ENCODE measurements around the gene PLAAT1.
A peak's percentile ranks its signal among the peaks of the same experiment; 100 is the strongest.

The PLAAT1 gene

GRCh38 chr3:193229851-193230420 lies 11.1 kb upstream of the PLAAT1 start:
- DNase-seq, result no peak
- no peaks in the 10 kb centered on the region for H3K9me3 Mint-ChIP-seq
- H3K4me1 Mint-ChIP-seq, result peaks cover 8% of the 10 kb centered on the region
- H3K4me3 Mint-ChIP-seq, result no peak overlapping the region
- H3K27me3 Mint-ChIP-seq (ENCODE audit: low read depth, poor library complexity), result peaks cover 17% of the 10 kb centered on the region
- no peak overlapping the region for H3K27ac Mint-ChIP-seq
- no peaks in the 10 kb centered on the region for H3K36me3 Mint-ChIP-seq (ENCODE audit: low read depth)
- TF ChIP-seq CTCF (IDR thresholded peaks at IDR 0.05), result no peak

GRCh38 chr3:193230610-193231009 lies 10.4 kb upstream of the PLAAT1 start:
- H3K4me1 Mint-ChIP-seq, result peaks cover 4% of the 10 kb centered on the region
- no peak overlapping the region for H3K4me3 Mint-ChIP-seq
- H3K27me3 Mint-ChIP-seq (ENCODE audit: low read depth, poor library complexity), result peaks cover 13% of the 10 kb centered on the region
- no peak for TF ChIP-seq CTCF (IDR thresholded peaks at IDR 0.05)
- H3K27ac Mint-ChIP-seq, result no peak overlapping the region
- no peaks in the 10 kb centered on the region for H3K36me3 Mint-ChIP-seq (ENCODE audit: low read depth)
- DNase-seq, result no peak
- no peaks in the 10 kb centered on the region for H3K9me3 Mint-ChIP-seq

GRCh38 chr3:193231201-193231600 lies 9.8 kb upstream of the PLAAT1 start:
- no peak for DNase-seq
- no peak overlapping the region for H3K27ac Mint-ChIP-seq
- H3K4me1 Mint-ChIP-seq, result peaks cover 4% of the 10 kb centered on the region
- H3K4me3 Mint-ChIP-seq, result no peak overlapping the region
- H3K27me3 Mint-ChIP-seq (ENCODE audit: low read depth, poor library complexity), result peaks cover 13% of the 10 kb centered on the region
- no peak for TF ChIP-seq CTCF (IDR thresholded peaks at IDR 0.05)
- no peaks in the 10 kb centered on the region for H3K36me3 Mint-ChIP-seq (ENCODE audit: low read depth)
- H3K9me3 Mint-ChIP-seq, result no peaks in the 10 kb centered on the region

GRCh38 chr3:193236599-193236998 lies 4.4 kb upstream of the PLAAT1 start:
- Mint-ChIP-seq H3K27me3 (ENCODE audit: low read depth, poor library complexity) (peaks cover 5% of the 10 kb centered on the region), H3K4me1 (peaks cover 5% of the 10 kb centered on the region)

GRCh38 chr3:193237030-193237429 lies 4.0 kb upstream of the PLAAT1 start:
- no peak overlapping the region for H3K27ac Mint-ChIP-seq
- H3K36me3 Mint-ChIP-seq (ENCODE audit: low read depth), result no peaks in the 10 kb centered on the region
- H3K4me3 Mint-ChIP-seq, result no peak overlapping the region
- TF ChIP-seq CTCF (IDR thresholded peaks at IDR 0.05), result no peak
- H3K4me1 Mint-ChIP-seq, result peaks cover 9% of the 10 kb centered on the region
- no peaks in the 10 kb centered on the region for H3K9me3 Mint-ChIP-seq
- no peak for DNase-seq
- peaks cover 9% of the 10 kb centered on the region for H3K27me3 Mint-ChIP-seq (ENCODE audit: low read depth, poor library complexity)

More at GRCh38 chr3:193236599-193236998, 4.4 kb upstream of the PLAAT1 start:
- no peak for TF ChIP-seq CTCF (IDR thresholded peaks at IDR 0.05)
- DNase-seq, result no peak
- Mint-ChIP-seq H3K36me3 (ENCODE audit: low read depth) (no peaks in the 10 kb centered on the region), H3K9me3 (no peaks in the 10 kb centered on the region), H3K27ac (no peak overlapping the region), H3K4me3 (no peak overlapping the region)

GRCh38 chr3:193240436-193240849 lies 579 bp upstream of the PLAAT1 start:
- Mint-ChIP-seq H3K27me3 (ENCODE audit: low read depth, poor library complexity) (peaks cover 25% of the 10 kb centered on the region), H3K9me3 (peaks cover 5% of the 10 kb centered on the region), H3K27ac (no peak overlapping the region), H3K4me3 (peak overlapping the region; percentile 90), H3K4me1 (peaks cover 18% of the 10 kb centered on the region), H3K36me3 (ENCODE audit: low read depth) (no peaks in the 10 kb centered on the region)
- DNase-seq, result peak; percentile 37
- TF ChIP-seq CTCF (IDR thresholded peaks at IDR 0.05), result no peak

All from nephron progenitor cell (in vitro differentiated cells).